ENCODE data around the gene OR10K2. TPM values are rescaled to one million over a fixed set of nuclear protein-coding genes. Genes with fewer than 3 reads are reported as not detected.

The OR10K2 gene
- polyA plus RNA-seq, 1 of the 3 experiments (the other 2 are of a cell fraction), result not detected

DNA sequence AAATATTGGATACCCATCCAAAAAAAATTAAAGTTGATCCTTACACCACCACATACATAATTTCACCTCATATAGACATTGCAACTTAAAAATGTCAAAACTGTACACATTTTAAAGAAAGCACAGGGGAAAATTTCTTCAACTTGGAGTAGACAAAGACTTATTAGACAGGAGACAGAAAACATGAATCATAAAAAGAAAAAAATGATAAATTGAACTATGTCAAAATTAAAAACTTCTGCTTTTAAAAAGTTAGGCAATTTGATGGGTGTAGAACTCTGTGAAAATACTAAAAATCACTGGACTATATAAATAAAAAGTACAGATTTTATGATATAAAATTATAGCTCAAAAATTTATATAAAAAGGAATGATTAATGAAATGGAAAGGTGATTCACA, 31.2 kb upstream of the OR10K2 start (continued):
- TF ChIP-seq, protein P1, sequence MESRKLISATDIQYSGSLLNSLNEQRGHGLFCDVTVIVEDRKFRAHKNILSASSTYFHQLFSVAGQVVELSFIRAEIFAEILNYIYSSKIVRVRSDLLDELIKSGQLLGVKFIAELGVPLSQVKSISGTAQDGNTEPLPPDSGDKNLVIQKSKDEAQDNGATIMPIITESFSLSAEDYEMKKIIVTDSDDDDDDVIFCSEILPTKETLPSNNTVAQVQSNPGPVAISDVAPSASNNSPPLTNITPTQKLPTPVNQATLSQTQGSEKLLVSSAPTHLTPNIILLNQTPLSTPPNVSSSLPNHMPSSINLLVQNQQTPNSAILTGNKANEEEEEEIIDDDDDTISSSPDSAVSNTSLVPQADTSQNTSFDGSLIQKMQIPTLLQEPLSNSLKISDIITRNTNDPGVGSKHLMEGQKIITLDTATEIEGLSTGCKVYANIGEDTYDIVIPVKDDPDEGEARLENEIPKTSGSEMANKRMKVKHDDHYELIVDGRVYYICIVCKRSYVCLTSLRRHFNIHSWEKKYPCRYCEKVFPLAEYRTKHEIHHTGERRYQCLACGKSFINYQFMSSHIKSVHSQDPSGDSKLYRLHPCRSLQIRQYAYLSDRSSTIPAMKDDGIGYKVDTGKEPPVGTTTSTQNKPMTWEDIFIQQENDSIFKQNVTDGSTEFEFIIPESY (IDR thresholded peaks at IDR 0.05; ENCODE audit: borderline replicate concordance, low read depth), result no peak
- no peak for TF ChIP-seq FOXJ3 (CRISPR knock-in tag; IDR thresholded peaks at IDR 0.05)
- TF ChIP-seq FOXM1 (IDR thresholded peaks at IDR 0.05; ENCODE audit: low read depth), result no peak
- TF ChIP-seq, protein P2, sequence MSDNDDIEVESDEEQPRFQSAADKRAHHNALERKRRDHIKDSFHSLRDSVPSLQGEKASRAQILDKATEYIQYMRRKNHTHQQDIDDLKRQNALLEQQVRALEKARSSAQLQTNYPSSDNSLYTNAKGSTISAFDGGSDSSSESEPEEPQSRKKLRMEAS (IDR thresholded peaks at IDR 0.05; ENCODE audit: low read depth), result no peak
- TF ChIP-seq GABPA (IDR thresholded peaks at IDR 0.05; ENCODE audit: low read depth), result no peak
- TF ChIP-seq SMC3 (IDR thresholded peaks at IDR 0.05; ENCODE audit: low read depth, low read length), result no peak
- TF ChIP-seq, protein P3, sequence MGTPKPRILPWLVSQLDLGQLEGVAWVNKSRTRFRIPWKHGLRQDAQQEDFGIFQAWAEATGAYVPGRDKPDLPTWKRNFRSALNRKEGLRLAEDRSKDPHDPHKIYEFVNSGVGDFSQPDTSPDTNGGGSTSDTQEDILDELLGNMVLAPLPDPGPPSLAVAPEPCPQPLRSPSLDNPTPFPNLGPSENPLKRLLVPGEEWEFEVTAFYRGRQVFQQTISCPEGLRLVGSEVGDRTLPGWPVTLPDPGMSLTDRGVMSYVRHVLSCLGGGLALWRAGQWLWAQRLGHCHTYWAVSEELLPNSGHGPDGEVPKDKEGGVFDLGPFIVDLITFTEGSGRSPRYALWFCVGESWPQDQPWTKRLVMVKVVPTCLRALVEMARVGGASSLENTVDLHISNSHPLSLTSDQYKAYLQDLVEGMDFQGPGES (IDR thresholded peaks at IDR 0.05; ENCODE audit: low read depth, low read length), result no peak
- TF ChIP-seq NFIC (IDR thresholded peaks at IDR 0.05; ENCODE audit: borderline replicate concordance), result no peak
- no peak for TF ChIP-seq RAD21 (IDR thresholded peaks at IDR 0.05; ENCODE audit: low read length)
- TF ChIP-seq CHD2 (IDR thresholded peaks at IDR 0.05; ENCODE audit: low read length, partially characterized antibody), result no peak
- TF ChIP-seq, protein P4, sequence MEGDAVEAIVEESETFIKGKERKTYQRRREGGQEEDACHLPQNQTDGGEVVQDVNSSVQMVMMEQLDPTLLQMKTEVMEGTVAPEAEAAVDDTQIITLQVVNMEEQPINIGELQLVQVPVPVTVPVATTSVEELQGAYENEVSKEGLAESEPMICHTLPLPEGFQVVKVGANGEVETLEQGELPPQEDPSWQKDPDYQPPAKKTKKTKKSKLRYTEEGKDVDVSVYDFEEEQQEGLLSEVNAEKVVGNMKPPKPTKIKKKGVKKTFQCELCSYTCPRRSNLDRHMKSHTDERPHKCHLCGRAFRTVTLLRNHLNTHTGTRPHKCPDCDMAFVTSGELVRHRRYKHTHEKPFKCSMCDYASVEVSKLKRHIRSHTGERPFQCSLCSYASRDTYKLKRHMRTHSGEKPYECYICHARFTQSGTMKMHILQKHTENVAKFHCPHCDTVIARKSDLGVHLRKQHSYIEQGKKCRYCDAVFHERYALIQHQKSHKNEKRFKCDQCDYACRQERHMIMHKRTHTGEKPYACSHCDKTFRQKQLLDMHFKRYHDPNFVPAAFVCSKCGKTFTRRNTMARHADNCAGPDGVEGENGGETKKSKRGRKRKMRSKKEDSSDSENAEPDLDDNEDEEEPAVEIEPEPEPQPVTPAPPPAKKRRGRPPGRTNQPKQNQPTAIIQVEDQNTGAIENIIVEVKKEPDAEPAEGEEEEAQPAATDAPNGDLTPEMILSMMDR (IDR thresholded peaks at IDR 0.05), result no peak
- TF ChIP-seq TCF12 (IDR thresholded peaks at IDR 0.05), result no peak

DNA sequence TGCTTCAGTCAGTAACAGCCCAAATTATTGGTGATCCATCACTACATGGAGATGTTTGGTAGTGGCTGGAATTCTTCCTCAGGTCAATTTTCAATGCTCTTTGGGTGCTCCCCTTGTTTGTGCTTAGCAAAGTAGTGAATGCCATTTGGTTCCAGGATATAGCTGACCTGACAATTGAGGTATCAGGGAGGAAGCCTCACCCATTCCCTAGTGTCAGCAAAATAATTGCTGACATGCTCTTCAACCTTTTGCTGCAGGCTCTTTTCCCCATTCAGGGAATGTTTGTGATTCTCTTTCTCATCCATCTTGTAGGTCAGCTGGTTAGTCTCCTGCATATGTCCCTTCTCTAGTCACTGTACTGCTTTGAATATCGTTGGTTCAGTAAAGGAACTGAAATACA, 28.5 kb upstream of the OR10K2 start:
- H3K27me3 ChIP-seq (ENCODE audit: insufficient read depth), result no peaks in the 10 kb centered on the region
- no peaks in the 10 kb centered on the region for H4K20me1 ChIP-seq (ENCODE audit: insufficient read depth)
- no peaks in the 10 kb centered on the region for H3K9me2 ChIP-seq
- H3K4me1 ChIP-seq (ENCODE audit: control insufficient read depth in 1 of 2, insufficient read depth in 2 of 2, low read depth in 1 of 2, low read length in 1 of 2), result no peaks in the 10 kb centered on the region
- no peak overlapping the region for H3K9ac ChIP-seq
- H3K9me3 ChIP-seq, result no peaks in the 10 kb centered on the region
- no peak overlapping the region for H3K4me3 ChIP-seq (ENCODE audit: low read depth in 2 of 2, low read length in 1 of 2)
- no peak overlapping the region for H3K4me2 ChIP-seq
- H3F3A ChIP-seq (replicated peaks; ENCODE audit: insufficient read depth), result no peaks in the 10 kb centered on the region
- ChIA-PET CTCF (interaction anchor here (1.0 kb wide), 1 partner anchor 287 kb away, joined by 4 read pairs; no protein-coding TSS in a partner anchor), POLR2A (no interaction called here)
- 0% methylated on average over 1 of the region's 1 CpG for WGBS (ENCODE audit: low lambda C conversion rate)
- no peaks in the 10 kb centered on the region for H3K79me2 ChIP-seq (ENCODE audit: insufficient read depth)
- H3K36me3 ChIP-seq (replicated peaks in 1 of 2; ENCODE audit: control insufficient read depth in 1 of 2, insufficient read depth in 2 of 2, low read length in 1 of 2), result no peaks in the 10 kb centered on the region
- no peak overlapping the region for H2AFZ ChIP-seq (ENCODE audit: low read depth)
- no peak for DNase-seq
- H3K27ac ChIP-seq (ENCODE audit: low read depth in 2 of 2, low read length in 1 of 2), result no peak overlapping the region
- TF ChIP-seq, protein P5, sequence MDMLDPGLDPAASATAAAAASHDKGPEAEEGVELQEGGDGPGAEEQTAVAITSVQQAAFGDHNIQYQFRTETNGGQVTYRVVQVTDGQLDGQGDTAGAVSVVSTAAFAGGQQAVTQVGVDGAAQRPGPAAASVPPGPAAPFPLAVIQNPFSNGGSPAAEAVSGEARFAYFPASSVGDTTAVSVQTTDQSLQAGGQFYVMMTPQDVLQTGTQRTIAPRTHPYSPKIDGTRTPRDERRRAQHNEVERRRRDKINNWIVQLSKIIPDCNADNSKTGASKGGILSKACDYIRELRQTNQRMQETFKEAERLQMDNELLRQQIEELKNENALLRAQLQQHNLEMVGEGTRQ (IDR thresholded peaks at IDR 0.05; ENCODE audit: borderline replicate concordance, low read depth, low read length), result no peak
- no peak for TF ChIP-seq POLR2AphosphoS5 (IDR thresholded peaks at IDR 0.05; ENCODE audit: low read depth, low read length)
- no peak for TF ChIP-seq JUND (IDR thresholded peaks at IDR 0.05)
- TF ChIP-seq, protein P3 (IDR thresholded peaks at IDR 0.05; ENCODE audit: low read depth, low read length), result no peak
- TF ChIP-seq SIN3A (IDR thresholded peaks at IDR 0.05; ENCODE audit: borderline replicate concordance, low read depth, low read length), result no peak
- no peak for TF ChIP-seq TCF12 (IDR thresholded peaks at IDR 0.05)
- TF ChIP-seq RFX5 (IDR thresholded peaks at IDR 0.05; ENCODE audit: low read length), result no peak
- TF ChIP-seq, protein P2 (IDR thresholded peaks at IDR 0.05; ENCODE audit: low read depth), result no peak
- TF ChIP-seq GATA2 (CRISPR knock-in tag; IDR thresholded peaks at IDR 0.05), result no peak
- TF ChIP-seq CHD2 (IDR thresholded peaks at IDR 0.05; ENCODE audit: low read length, partially characterized antibody), result no peak
- no peak for TF ChIP-seq TAF1 (IDR thresholded peaks at IDR 0.05; ENCODE audit: borderline replicate concordance, low read depth, low read length)
- TF ChIP-seq RXRA (IDR thresholded peaks at IDR 0.05; ENCODE audit: borderline replicate concordance, low read depth), result no peak
- no peak for TF ChIP-seq FOXJ3 (CRISPR knock-in tag; IDR thresholded peaks at IDR 0.05)
- TF ChIP-seq FOXM1 (IDR thresholded peaks at IDR 0.05; ENCODE audit: low read depth), result no peak
- TF ChIP-seq MEF2A (IDR thresholded peaks at IDR 0.05; ENCODE audit: borderline replicate concordance, low read depth), result no peak
- no peak for TF ChIP-seq MXI1 (IDR thresholded peaks at IDR 0.05; ENCODE audit: low read depth, low read length)
- no peak for TF ChIP-seq GABPA (IDR thresholded peaks at IDR 0.05; ENCODE audit: low read depth)
- no peak for TF ChIP-seq NFIC (IDR thresholded peaks at IDR 0.05; ENCODE audit: borderline replicate concordance)

Data from SK-N-SH (cell line).